NCI-H2107 treated with DMSO at 0.1 percent for 48 hours (cell line): ENCODE results near the gene ABTB1.
A peak's percentile ranks its signal among the peaks of the same experiment; 100 is the strongest.
"Not testable (repeated sequence)": the region's sequence is repeated elsewhere in the genome, so short reads cannot be mapped to it uniquely, and the experiment has no call there.

Experiments used
- DNase-seq: peaks from one replicate; lab custom pipeline; 2025; ENCODE audit not compliant: unreplicated experiment; lab: John Stamatoyannopoulos, UW

The ABTB1 gene

GRCh38 chr3:127701280-127701911 lies 28.6 kb downstream of the ABTB1 start:
- DNase-seq = no peak

DNA sequence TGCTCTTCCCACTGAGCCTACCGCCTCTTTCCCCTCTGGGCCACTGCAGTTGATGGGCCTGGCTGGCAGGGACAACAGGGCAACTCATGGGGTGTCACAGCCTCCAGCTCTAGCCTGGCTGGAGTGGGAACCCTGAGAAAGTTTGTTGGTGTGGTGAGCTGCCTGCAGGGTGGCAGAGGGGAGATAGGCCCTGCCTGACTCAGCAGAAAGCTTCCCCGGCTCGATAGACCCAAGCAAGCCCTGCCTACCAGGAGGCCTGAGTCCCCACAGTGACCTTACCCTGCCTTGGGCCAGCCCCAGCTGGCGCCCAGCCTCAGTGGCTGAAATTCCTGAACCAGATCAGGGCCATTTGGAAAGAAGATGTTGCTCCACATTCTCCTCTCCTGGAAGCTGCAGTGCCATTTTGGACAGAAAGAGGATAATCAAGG lies 29.4 kb downstream of the ABTB1 start:
- no peak for DNase-seq

- not testable (repeated sequence) for DNase-seq
These were observed 32.1 kb downstream of the ABTB1 start for GRCh38 chr3:127704840-127705239.

DNA sequence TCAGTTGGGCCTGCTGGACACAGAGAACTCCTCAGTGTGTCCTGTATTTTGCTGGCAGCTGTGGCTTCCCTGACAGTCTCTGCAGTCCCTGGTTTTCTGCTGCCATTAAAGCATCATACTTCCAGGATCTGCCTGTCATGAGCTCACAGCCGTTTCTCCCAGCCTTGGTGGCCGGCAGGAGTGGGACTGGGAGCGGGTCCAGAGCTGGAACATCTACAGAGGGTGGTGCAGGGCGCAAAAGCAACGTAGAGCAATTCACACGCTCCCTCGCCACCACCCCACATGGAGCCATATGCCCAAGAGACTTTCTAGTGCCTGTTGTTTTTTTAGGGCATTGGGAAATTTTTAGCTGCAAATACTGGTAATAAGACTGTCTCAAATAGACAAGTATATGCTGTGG lies 33.6 kb downstream of the ABTB1 start:
- DNase-seq = no peak

DNA sequence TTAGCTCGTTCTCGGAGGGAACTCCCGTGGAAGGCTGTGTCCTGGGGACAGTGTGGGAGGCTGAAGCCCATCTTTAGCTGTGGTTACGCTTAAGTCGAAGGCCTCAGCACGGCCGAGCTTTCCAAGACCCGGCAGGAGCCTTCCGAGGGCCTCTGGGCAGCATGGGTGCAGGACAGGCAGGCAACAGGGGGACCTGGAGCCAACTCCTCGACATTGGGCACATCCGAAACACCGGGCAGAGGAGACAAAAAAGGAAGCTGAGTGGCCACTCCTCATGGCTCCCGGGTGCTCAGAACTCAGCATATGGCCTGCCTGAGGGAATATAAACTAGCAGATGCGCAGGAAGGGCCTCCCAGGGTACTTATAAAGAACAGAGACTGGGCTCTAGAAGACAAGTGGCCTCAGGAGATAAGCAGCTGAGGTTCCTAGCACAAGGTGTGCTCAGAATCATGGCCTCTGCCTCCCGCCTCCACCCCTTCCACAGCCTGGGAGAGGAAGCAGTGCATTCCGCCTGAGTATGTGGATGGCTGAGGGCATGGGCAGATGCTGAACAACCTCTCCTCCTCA lies 34.1 kb downstream of the ABTB1 start:
- no peak for DNase-seq

DNA sequence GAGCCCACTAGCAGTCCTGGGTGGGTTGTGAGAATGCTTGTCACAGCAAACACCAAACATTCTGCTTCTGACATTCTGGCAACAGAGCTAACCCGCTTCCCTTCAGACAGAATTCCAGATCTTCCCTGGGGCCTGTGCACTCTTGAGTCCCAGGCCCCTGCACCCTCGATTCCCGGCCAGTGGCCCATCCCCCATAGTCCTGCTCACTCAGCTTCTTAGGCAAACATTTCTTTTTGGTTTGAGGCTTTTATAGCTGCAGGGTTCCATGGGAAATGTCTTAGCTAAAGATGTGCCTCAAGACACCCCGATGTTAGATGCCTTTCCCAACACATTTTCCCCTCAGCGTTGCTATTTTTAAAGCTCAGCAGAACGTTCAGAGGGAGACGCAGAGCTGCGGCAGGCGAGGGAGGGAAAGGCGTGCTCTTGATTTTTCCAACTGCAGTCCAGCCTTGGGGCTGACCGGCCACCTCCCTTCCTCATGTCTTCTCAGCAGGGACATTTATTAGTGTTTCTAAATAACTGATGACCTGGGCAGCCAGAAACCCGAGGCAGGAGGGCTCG lies 35.2 kb downstream of the ABTB1 start:
- no peak for DNase-seq

DNA sequence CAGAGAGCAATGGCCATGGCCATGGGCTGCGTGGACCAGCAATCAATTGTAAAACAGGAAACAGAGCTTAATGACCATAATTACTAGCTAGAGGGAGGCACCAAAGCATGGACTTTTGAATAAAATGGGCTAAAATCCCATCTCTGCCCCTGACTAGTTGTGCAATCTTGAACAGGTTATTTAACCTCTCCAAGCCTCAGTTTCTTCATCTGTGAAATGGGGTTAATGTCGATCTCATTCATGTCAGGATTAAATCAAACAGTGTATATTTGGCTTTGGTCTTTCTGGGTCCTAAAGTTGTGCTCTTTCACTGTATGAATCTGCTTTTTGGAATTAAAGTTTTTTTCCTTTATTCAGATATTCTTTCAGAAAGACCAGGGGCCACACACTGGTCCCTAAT lies 36.1 kb downstream of the ABTB1 start:
- no peak for DNase-seq

DNA sequence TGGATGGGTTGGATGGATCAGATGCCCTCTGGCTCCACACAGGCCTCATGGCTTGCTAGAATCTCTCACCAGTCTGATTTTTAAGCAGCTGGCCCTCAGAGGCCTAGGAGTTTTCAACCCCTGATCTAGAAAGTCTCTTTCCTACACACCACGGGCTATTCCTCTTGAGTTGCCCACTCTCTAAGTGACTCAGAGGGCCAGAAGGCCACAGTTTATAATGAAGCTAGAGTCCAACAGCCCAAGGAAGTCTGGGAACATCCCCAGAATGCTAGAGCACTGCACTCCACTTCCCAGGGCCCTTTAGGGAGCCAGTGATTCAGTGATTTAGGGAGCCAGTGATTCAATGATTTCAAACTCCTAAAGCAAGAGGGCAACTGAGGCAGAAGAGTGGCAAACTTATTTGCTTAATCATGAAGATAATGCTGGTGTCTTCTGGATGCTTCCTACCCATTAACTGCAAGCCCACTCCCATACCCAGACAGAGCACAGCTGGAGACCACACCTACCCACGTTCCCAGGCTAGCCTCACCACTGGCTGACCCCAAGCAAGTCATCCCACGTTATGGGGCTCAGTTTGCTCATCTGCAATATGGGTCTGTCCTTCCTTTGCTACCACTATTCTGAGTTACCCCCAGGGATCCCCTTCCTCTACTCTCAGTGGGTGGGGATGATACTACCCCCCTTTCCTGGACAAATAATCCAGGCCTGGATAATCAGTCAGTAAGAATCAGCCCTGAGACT lies 36.7 kb downstream of the ABTB1 start:
- no peak for DNase-seq

- no peak for DNase-seq
These were observed 37.6 kb downstream of the ABTB1 start for GRCh38 chr3:127710155-127710941.

DNA sequence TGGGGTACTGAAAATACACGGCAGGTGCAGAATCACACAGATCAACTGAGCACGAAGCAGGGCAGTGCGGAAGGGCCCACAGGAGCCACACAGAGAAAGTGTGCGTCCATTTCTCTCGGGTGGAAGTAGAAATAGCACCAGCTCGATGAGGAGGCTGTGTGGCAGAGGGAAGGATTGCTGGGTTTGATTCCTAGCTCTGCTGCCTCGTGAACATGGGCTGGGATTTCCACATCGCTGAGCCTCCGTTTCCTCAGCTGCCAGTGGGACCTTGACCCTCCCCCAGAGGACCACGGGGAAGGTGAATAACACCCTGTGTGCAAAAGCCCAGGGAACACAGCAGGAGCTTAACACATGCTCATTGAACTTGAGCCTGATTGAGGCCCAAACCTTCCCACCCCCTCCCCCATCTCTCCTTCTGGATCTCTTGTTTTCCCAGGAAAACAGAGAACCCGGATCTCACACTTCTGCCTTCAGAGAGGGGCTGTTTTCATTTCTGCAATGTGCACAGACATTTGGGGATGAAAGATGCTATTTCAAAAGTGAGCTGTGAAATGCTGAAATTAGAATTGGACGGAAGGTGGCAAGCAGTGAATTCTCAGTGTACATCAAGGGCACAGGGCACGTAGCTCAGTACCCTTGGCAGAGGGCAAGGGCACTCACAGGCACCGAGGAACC lies 38.4 kb downstream of the ABTB1 start:
- DNase-seq = no peak

GRCh38 chr3:127711896-127712295 lies 39.1 kb downstream of the ABTB1 start:
- DNase-seq = no peak

DNA sequence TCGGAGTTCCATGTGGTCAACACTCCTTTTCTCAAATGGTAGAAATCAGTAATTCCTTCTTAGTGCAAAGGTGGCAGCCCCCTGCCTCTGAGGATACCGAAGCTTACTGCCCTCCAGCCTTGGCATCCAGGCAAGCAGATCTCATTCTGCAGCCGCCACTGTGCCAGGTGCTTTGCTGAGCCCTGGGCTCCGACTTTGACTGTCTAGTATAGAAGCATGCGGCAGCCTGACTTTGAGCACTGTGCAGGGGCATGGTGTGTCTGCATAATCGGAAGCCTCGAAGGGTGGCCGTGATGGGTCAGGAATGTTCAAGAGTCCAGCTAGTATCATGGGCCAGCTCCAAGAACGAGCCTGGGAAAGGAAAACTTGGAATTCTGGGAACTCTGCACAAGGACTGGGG lies 39.7 kb downstream of the ABTB1 start:
- no peak for DNase-seq

DNA sequence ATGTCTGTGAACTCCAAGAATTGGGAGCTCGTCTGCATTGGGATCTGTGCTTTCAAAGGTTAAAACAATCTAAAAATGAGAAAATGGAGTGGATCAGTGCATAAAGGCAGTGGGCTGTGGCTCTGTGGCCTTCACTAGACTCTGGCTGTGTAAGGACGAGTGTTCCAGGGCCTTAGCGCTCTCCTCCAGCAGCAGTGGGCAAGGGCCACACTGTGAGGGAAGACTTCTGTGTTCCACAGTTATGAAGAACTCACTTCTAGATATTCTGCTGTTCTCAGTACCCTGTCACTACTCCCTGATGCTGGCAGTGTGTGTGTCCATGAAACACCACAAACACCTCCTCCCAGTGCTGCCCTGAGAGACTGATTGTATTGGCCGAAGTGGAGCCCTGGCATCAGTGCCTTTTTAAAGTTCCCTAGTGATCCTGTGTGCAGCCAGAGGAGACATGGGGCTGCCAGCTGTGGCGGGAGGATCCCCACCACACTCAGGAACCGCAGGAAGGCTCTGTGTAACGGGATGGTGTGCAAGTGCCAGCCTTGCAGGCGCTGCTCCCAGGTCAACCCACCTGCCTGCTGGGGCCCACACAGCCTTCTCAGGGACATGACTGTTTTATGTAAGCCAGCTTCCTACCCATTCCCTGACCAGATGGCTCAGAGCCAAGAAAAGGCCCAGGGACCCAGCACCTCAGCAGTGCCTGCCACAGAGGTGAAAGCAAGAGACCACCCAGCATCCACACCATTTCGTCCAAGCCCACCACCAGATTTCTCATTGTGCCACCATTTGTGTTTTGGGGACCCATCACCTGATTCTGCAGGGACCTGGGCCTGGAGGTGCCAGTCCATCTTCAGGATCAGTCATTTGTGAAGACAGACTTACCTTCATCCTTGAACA lies 40.4 kb downstream of the ABTB1 start:
- DNase-seq = no peak

GRCh38 chr3:127714125-127714571 lies 41.4 kb downstream of the ABTB1 start:
- DNase-seq = peak; percentile 31

GRCh38 chr3:127714866-127715265 lies 42.1 kb downstream of the ABTB1 start:
- DNase-seq = no peak

GRCh38 chr3:127715532-127715931 lies 42.8 kb downstream of the ABTB1 start:
- no peak for DNase-seq

DNA sequence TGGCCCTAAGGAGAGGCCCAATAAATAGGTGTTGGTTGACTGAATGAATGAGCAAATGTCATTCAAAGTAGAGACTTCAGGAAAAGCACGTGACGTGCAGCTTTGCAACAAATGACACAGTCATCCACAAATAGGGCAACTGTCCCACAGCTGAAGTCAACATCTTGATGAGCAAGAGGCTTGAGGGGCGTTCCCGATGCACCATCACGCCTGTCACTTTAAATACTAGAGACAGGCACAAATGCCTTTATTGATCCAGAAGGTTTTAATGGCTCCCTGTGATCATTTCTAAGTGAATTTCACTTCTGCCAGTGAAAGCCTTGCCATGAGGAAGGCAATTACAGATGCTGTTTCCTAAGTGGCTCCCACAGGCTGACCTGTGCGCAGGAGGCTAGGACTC lies 43.6 kb downstream of the ABTB1 start:
- DNase-seq = no peak

DNA sequence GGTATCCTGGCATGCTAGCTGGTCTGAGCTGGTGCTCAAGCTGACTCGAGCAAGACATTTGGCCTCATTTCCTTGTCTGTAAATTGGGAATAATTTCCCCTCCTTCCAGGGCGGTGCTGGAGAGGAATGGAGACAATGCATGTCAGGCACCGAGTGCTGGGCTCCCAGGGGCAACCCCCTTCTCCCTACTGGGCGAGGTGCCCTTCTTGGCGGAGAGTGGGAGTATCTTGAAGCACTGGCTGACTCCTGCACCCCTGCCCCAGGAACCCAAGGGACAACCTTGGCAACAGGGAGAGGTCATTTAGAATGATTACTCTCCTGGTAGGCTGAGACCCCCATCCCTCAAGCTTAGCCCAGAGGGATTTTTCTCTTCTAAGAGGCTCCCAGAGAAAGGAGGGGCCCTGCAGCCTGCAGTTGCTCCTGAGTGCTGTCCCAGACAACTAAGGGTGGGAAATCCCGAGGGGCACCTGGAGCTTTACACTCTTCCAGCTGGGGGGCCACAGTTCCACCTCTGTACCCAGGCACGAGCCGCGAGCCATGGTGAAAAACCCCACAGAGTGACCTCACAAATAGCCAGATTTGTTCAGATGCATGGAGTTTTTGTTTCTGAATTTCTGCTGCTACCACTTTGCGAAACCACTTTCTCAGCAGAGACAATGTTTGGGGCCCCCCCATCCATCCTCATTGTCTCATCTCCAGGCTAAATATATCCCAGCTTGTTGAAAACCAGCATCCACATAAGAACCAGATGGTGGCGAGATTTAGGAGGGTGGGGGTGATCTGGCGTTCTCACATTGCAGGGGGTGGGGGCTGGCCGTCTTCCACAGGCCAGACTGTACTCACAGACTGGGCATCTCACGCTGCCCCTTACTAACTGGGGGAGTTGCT lies 44.8 kb downstream of the ABTB1 start:
- no peak for DNase-seq
